IMR-90 (cell line): Measurements from ENCODE around the gene AKAP17A. TPM values are rescaled to one million over a fixed set of nuclear protein-coding genes. Genes with fewer than 3 reads are reported as not detected.

Experiments
- ATAC-seq: fragments of 200-7000 bp; cut with Tn5 transposase; 2 replicates; pipeline ENCODE4 v1.9.1; 2020; ENCODE audit warnings: low read depth, mild to moderate bottlenecking, moderate library complexity
- BruUV-seq: library from RNA; stranded (reverse); fragments of 400-500 nt; replicated peaks from 2 replicates; lab custom pipeline; 2021; lab: Mats Ljungman, UMichigan
- CTCF ChIA-PET: fragments of 300-600 bp; formaldehyde crosslinking; extraction: SDS; loops from one replicate; lab custom pipeline; 2021; ENCODE audit warnings: antibody characterized with exemption; lab: Yijun Ruan, JAX
- POLR2A ChIA-PET: fragments of 300-600 bp; sonication (Branson Sonifier 250); formaldehyde crosslinking; loops from one replicate; lab custom pipeline; 2022; ENCODE audit warnings: antibody characterized with exemption; ENCODE audit not compliant: unreplicated experiment; lab: Charles Lee
- DNase-seq: peaks from one replicate; pipeline ENCODE4 v3.0.0; 2013
- H2AFZ ChIP-seq: replicated peaks from 2 replicates; pipeline ENCODE3; 2013; ENCODE audit warnings: low read length, mild to moderate bottlenecking; ENCODE audit not compliant: poor library complexity
- H2AK5ac ChIP-seq: 2 replicates; pipeline ENCODE4 v1.6.1; 2013; ENCODE audit warnings: low read depth, low read length, inconsistent platforms
- H2AK9ac ChIP-seq: replicated peaks from 2 replicates; pipeline ENCODE3; 2013; ENCODE audit warnings: mild to moderate bottlenecking, low read depth, low read length, moderate library complexity; ENCODE audit not compliant: poor library complexity
- H2BK120ac ChIP-seq: 2 replicates; pipeline ENCODE4 v1.6.1; 2013; ENCODE audit warnings: low read depth, low read length, inconsistent platforms
- H2BK15ac ChIP-seq: 3 replicates; pipeline ENCODE4 v1.6.1; 2013; ENCODE audit warnings: low read depth, low read length, inconsistent platforms
- H2BK20ac ChIP-seq: 2 replicates; pipeline ENCODE4 v1.6.1; 2013; ENCODE audit warnings: low read depth, mild to moderate bottlenecking, inconsistent platforms, low read length, moderate library complexity
- H2BK5ac ChIP-seq: 2 replicates; pipeline ENCODE4 v1.6.1; 2013; ENCODE audit warnings: mild to moderate bottlenecking, low read depth, low read length, inconsistent platforms; ENCODE audit not compliant: poor library complexity, severe bottlenecking
- H3K14ac ChIP-seq: replicated peaks from 2 replicates; pipeline ENCODE4 v1.6.1; 2013; ENCODE audit warnings: low read depth, low read length, inconsistent platforms
- H3K18ac ChIP-seq: 2 replicates; pipeline ENCODE4 v1.6.1; 2013; ENCODE audit warnings: low read depth, low read length, control low read depth
- H3K23ac ChIP-seq: 2 replicates; pipeline ENCODE4 v1.6.1; 2013; ENCODE audit warnings: low read depth, low read length, inconsistent platforms
- H3K27ac ChIP-seq: 2 replicates; pipeline ENCODE4 v1.5.1; 2013; ENCODE audit warnings: mild to moderate bottlenecking, control low read depth, low read length; ENCODE audit not compliant: insufficient read depth
- H3K27me3 ChIP-seq: 2 replicates; pipeline ENCODE4 v1.6.1; 2013; ENCODE audit warnings: low read length; ENCODE audit not compliant: control insufficient read depth, insufficient read depth
- H3K36me3 ChIP-seq: 2 replicates; pipeline ENCODE4 v1.6.1; 2013; ENCODE audit warnings: low read length, mixed read lengths; ENCODE audit not compliant: control insufficient read depth, insufficient read depth
- H3K4ac ChIP-seq: 2 replicates; pipeline ENCODE4 v1.6.1; 2013; ENCODE audit warnings: low read depth, low read length, inconsistent platforms
- H3K4me1 ChIP-seq: 2 replicates; pipeline ENCODE4 v1.6.1; 2013; ENCODE audit warnings: low read length, mixed read lengths; ENCODE audit not compliant: control insufficient read depth, insufficient read depth
- H3K4me2 ChIP-seq: 2 replicates; pipeline ENCODE4 v1.6.1; 2013; ENCODE audit warnings: low read depth, mild to moderate bottlenecking, control low read depth, low read length, moderate library complexity
- H3K4me3 ChIP-seq: 2 replicates; pipeline ENCODE4 v1.5.1; 2013; ENCODE audit warnings: low read depth, mild to moderate bottlenecking, control low read depth, low read length, moderate library complexity; ENCODE audit not compliant: insufficient read depth
- H3K56ac ChIP-seq: 2 replicates; pipeline ENCODE4 v1.6.1; 2013; ENCODE audit warnings: low read length, inconsistent platforms; ENCODE audit not compliant: insufficient read depth; ENCODE audit errors: extremely low read depth
- H3K79me1 ChIP-seq, 2 experiments: 2 replicates each; pipeline ENCODE4 v1.6.1; 2013; ENCODE audit warnings: low read length in 2 of 2, inconsistent platforms in 1 of 2, low read depth in 1 of 2
- H3K9ac ChIP-seq: 2 replicates; pipeline ENCODE4 v1.6.1; 2013; ENCODE audit warnings: low read depth, low read length, control low read depth
- H3K9me1 ChIP-seq: 2 replicates; pipeline ENCODE4 v1.6.1; 2013; ENCODE audit warnings: low read length, inconsistent platforms; ENCODE audit not compliant: insufficient read depth
- H3K9me3 ChIP-seq: 2 replicates; pipeline ENCODE4 v1.6.1; 2013; ENCODE audit warnings: low read length; ENCODE audit not compliant: control insufficient read depth, insufficient read depth
- H4K20me1 ChIP-seq: 2 replicates; pipeline ENCODE4 v1.6.1; 2013; ENCODE audit warnings: low read length, inconsistent platforms; ENCODE audit not compliant: insufficient read depth
- H4K5ac ChIP-seq: 2 replicates; pipeline ENCODE4 v1.6.1; 2013; ENCODE audit warnings: mild to moderate bottlenecking, low read depth, low read length, control low read depth
- H4K8ac ChIP-seq, 2 experiments: 2 replicates each; pipeline ENCODE4 v1.6.1; 2013; ENCODE audit warnings: low read depth in 2 of 2, low read length in 2 of 2, control low read depth in 1 of 2, inconsistent platforms in 1 of 2
- H4K91ac ChIP-seq: 2 replicates; pipeline ENCODE4 v1.6.1; 2013; ENCODE audit warnings: low read depth, low read length, inconsistent platforms; ENCODE audit not compliant: insufficient read depth
- BHLHE40 ChIP-seq: fragments of 150-350 bp; IDR thresholded peaks from 2 replicates; pipeline ENCODE4 v1.6.1; 2016; ENCODE audit warnings: mild to moderate bottlenecking, low read depth, low read length
- CEBPB ChIP-seq: IDR thresholded peaks from 2 replicates; pipeline ENCODE4 v1.6.1; 2012; ENCODE audit warnings: low read depth, low read length, improper control_type of control experiment
- CHD1 ChIP-seq: IDR thresholded peaks from 2 replicates; pipeline ENCODE4 v1.6.1; 2012; ENCODE audit warnings: low read depth, low read length, improper control_type of control experiment
- CTCF ChIP-seq: conservative IDR thresholded peaks from 2 replicates; pipeline ENCODE4 v1.5.1; 2012; ENCODE audit warnings: mild to moderate bottlenecking, low read depth, low read length, improper control_type of control experiment
- FOS ChIP-seq: fragments of 150-350 bp; IDR thresholded peaks from 2 replicates; pipeline ENCODE4 v1.6.1; 2016; ENCODE audit warnings: low read depth, low read length
- MAFK ChIP-seq: IDR thresholded peaks from 2 replicates; pipeline ENCODE4 v1.6.1; 2012; ENCODE audit warnings: low read depth, low read length, improper control_type of control experiment
- MAZ ChIP-seq: IDR thresholded peaks from 2 replicates; pipeline ENCODE4 v1.6.1; 2012; ENCODE audit warnings: low read depth, mild to moderate bottlenecking, low read length, improper control_type of control experiment, moderate library complexity, borderline replicate concordance
- MXI1 ChIP-seq: IDR thresholded peaks from 2 replicates; pipeline ENCODE4 v1.6.1; 2012; ENCODE audit warnings: low read depth, mild to moderate bottlenecking, low read length, moderate library complexity, borderline replicate concordance
- NFE2L2 ChIP-seq: fragments of 150-350 bp; IDR thresholded peaks from 2 replicates; pipeline ENCODE4 v1.6.1; 2016; ENCODE audit warnings: low read depth, mild to moderate bottlenecking, low read length
- POLR2A ChIP-seq: IDR thresholded peaks from 2 replicates; pipeline ENCODE4 v1.6.1; 2012; ENCODE audit warnings: mild to moderate bottlenecking, low read depth, low read length
- RAD21 ChIP-seq: IDR thresholded peaks from 2 replicates; pipeline ENCODE4 v1.6.1; 2012; ENCODE audit warnings: low read length, improper control_type of control experiment
- RCOR1 ChIP-seq: IDR thresholded peaks from 2 replicates; pipeline ENCODE4 v1.6.1; 2012; ENCODE audit warnings: mild to moderate bottlenecking, low read length, improper control_type of control experiment; ENCODE audit not compliant: insufficient replicate concordance
- RFX5 ChIP-seq: IDR thresholded peaks from 2 replicates; pipeline ENCODE4 v1.8.0; 2012; ENCODE audit warnings: low read depth, mild to moderate bottlenecking, low read length, moderate library complexity
- SMC3 ChIP-seq: fragments of 150-350 bp; IDR thresholded peaks from 2 replicates; pipeline ENCODE4 v1.6.1; 2016; ENCODE audit warnings: low read depth, mild to moderate bottlenecking, antibody characterized with exemption, low read length, moderate library complexity
- USF2 ChIP-seq: fragments of 150-350 bp; IDR thresholded peaks from 2 replicates; pipeline ENCODE4 v1.6.1; 2017; ENCODE audit warnings: mild to moderate bottlenecking, antibody characterized with exemption, low read length, low read depth
- dilution Hi-C: fragments of 300-500 bp; cut with HindIII; formaldehyde crosslinking; loops from one replicate; pipeline ENCODE4 v1.14.3; 2018; ENCODE audit warnings: low sequenced_read_pairs; ENCODE audit not compliant: unreplicated experiment
- in situ Hi-C: fragments of 300-500 bp; cut with MboI; formaldehyde crosslinking; loops from 3 replicates; pipeline ENCODE4 v1.14.3; 2019; ENCODE audit warnings: low sequenced_read_pairs, inconsistent platforms, mixed read lengths
- intact Hi-C: fragments of 100-400 bp; cut with micrococcal nuclease; formaldehyde crosslinking; loops from 2 replicates; pipeline ENCODE4 v1.10.0; 2022
- polyA plus RNA-seq, 3 experiments: library from polyadenylated mRNA; depleted of rRNA; stranded (reverse); fragments of >200 nt; gene quantifications; 2 replicates each; pipeline ENCODE4 v1.2.3, GENCODE V29; 2012; ENCODE audit warnings: low replicate concordance in 1 of 3
- total RNA-seq: library from RNA; depleted of rRNA; stranded (reverse); fragments of >200 nt; gene quantifications from 2 replicates; pipeline ENCODE4 v1.2.3, GENCODE V29; 2012
- TF ChIP-seq, protein P1 (sequence below): fragments of 150-350 bp; IDR thresholded peaks from 2 replicates; pipeline ENCODE4 v1.6.1; 2016; ENCODE audit warnings: low read depth, mild to moderate bottlenecking, low read length, moderate library complexity, borderline replicate concordance

Gene AKAP17A
- total and polyA plus RNA-seq, 2 of the 4 experiments (the other 2 are of a cell fraction), result 9.0 to 23.7 TPM

DNA sequence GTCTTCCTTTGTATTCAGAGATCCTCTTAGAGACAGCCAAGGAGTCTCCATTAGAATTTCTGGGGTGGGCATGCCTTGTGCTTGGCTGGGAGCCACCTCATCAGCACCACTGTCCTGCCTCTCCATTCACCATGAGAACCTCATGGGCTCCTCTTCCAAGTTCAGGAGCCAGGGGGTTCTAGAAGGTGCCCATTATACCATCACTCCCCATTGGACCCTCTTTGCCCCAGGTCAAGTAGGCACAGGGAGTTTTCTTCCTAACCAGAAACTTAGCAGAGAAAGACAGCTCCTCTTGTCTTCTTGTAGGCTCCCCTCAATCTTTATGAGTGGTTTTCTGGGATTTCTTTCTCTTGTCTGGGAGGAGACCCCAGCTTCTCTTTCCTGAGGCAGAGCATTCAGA, 54.6 kb downstream of the AKAP17A start:
- H2BK15ac ChIP-seq, result no peak overlapping the region
- no peak overlapping the region for H4K8ac ChIP-seq
- H2BK20ac ChIP-seq, result no peak overlapping the region
- H3K79me1 ChIP-seq, result no peaks in the 10 kb centered on the region
- H3K27ac ChIP-seq, result no peak overlapping the region
- no peaks in the 10 kb centered on the region for H4K20me1 ChIP-seq
- dilution Hi-C loops, result no loop called here
- CTCF ChIA-PET, result no interaction called here
- H3K9me1 ChIP-seq, result no peaks in the 10 kb centered on the region
- H3K36me3 ChIP-seq, result no peaks in the 10 kb centered on the region
- no peak overlapping the region for H2AK9ac ChIP-seq
- no peaks in the 10 kb centered on the region for H3K27me3 ChIP-seq
- no peak overlapping the region for H2BK5ac ChIP-seq
- no peak overlapping the region for H2AFZ ChIP-seq
- H3K4me1 ChIP-seq, result no peaks in the 10 kb centered on the region
- H3K9me3 ChIP-seq, result peaks cover 6% of the 10 kb centered on the region
- no peak for ATAC-seq
- no peak overlapping the region for H4K5ac ChIP-seq
- H3K4ac ChIP-seq, result no peak overlapping the region
- BruUV-seq, result no TSS peak
- no peak overlapping the region for H3K4me2 ChIP-seq
- TF ChIP-seq CHD1 (no peak), RCOR1 (no peak), RAD21 (no peak), USF2 (no peak), FOS (no peak), NFE2L2 (no peak), RFX5 (no peak), CTCF (no peak), MAFK (no peak), MAZ (no peak), MXI1 (no peak), BHLHE40 (no peak), CEBPB (no peak), POLR2A (no peak), SMC3 (no peak)
- TF ChIP-seq, protein P1, sequence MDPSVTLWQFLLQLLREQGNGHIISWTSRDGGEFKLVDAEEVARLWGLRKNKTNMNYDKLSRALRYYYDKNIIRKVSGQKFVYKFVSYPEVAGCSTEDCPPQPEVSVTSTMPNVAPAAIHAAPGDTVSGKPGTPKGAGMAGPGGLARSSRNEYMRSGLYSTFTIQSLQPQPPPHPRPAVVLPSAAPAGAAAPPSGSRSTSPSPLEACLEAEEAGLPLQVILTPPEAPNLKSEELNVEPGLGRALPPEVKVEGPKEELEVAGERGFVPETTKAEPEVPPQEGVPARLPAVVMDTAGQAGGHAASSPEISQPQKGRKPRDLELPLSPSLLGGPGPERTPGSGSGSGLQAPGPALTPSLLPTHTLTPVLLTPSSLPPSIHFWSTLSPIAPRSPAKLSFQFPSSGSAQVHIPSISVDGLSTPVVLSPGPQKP, result no peak
- H2BK120ac ChIP-seq, result no peak overlapping the region
- DNase-seq, result no peak
- intact Hi-C loops, result loop anchor here (5.0 kb wide), 3 partner anchors 194 to 1166 kb away; partner anchors contain the start of gene ASMTL
- H3K18ac ChIP-seq, result no peak overlapping the region
- H3K14ac ChIP-seq, result no peak overlapping the region
- in situ Hi-C loops, result loop anchor here (10.0 kb wide), 1 partner anchor 1179 kb away; the partner anchor contains the start of gene GYG2
- POLR2A ChIA-PET, result no interaction called here
- no peak overlapping the region for H3K56ac ChIP-seq
- H3K4me3 ChIP-seq, result no peak overlapping the region
- no peak overlapping the region for H4K91ac ChIP-seq
- H3K23ac ChIP-seq, result no peak overlapping the region
- no peak overlapping the region for H3K9ac ChIP-seq
- H2AK5ac ChIP-seq, result no peak overlapping the region
